GM12878 (cell line): ENCODE data around the gene IER5. TPM values are rescaled to one million over a fixed set of nuclear protein-coding genes. Genes with fewer than 3 reads are reported as not detected.

Source experiments
- BCL11A ChIP-seq: IDR thresholded peaks from 2 replicates; pipeline ENCODE4 v1.6.1; 2011; ENCODE audit warnings: low read depth, low read length
- BHLHE40 ChIP-seq, 2 experiments: fragments of 450-650 bp in 1 of 2; IDR thresholded peaks; 2 replicates each; pipeline ENCODE4 v1.6.1; 2011 to 2017; ENCODE audit warnings: low read depth in 2 of 2, borderline replicate concordance in 1 of 2, improper control_type of control experiment in 1 of 2, low read length in 1 of 2, mild to moderate bottlenecking in 1 of 2
- BMI1 ChIP-seq: fragments of 450-650 bp; IDR thresholded peaks from 2 replicates; pipeline ENCODE4 v1.6.1; 2016; ENCODE audit warnings: mild to moderate bottlenecking, moderate library complexity, borderline replicate concordance
- CHD1 ChIP-seq: IDR thresholded peaks from 2 replicates; pipeline ENCODE4 v1.6.1; 2012; ENCODE audit warnings: low read depth, low read length, improper control_type of control experiment
- CHD4 ChIP-seq: fragments of 200-600 bp; sonication (generic); IDR thresholded peaks from 2 replicates; pipeline ENCODE4 v1.6.1; 2016; ENCODE audit warnings: mild to moderate bottlenecking
- CREB1 ChIP-seq: IDR thresholded peaks from 2 replicates; pipeline ENCODE4 v1.6.1; 2012; ENCODE audit warnings: low read depth, mild to moderate bottlenecking, inconsistent platforms
- HCFC1 ChIP-seq: fragments of 150-350 bp; IDR thresholded peaks from 2 replicates; pipeline ENCODE4 v1.6.1; 2014; ENCODE audit warnings: low read length
- JUNB ChIP-seq: IDR thresholded peaks from 2 replicates; pipeline ENCODE4 v1.6.1; 2016; ENCODE audit warnings: antibody characterized with exemption, mild to moderate bottlenecking
- KDM1A ChIP-seq: fragments of 200-600 bp; sonication (generic); IDR thresholded peaks from 2 replicates; pipeline ENCODE4 v1.6.1; 2016; ENCODE audit warnings: borderline replicate concordance
- NR2F1 ChIP-seq: fragments of 450-650 bp; conservative IDR thresholded peaks from 2 replicates; pipeline ENCODE4 v1.6.1; 2017; ENCODE audit warnings: mild to moderate bottlenecking
- RAD21 ChIP-seq: IDR thresholded peaks from 2 replicates; pipeline ENCODE4 v1.6.1; 2011; ENCODE audit warnings: mild to moderate bottlenecking, low read depth, low read length, moderate library complexity; ENCODE audit not compliant: insufficient read depth
- RAD51 ChIP-seq: fragments of 450-650 bp; IDR thresholded peaks from 2 replicates; pipeline ENCODE4 v1.6.1; 2016; ENCODE audit warnings: moderate library complexity, mild to moderate bottlenecking, inconsistent platforms
- SMAD5 ChIP-seq: IDR thresholded peaks from 2 replicates; pipeline ENCODE4 v1.6.1; 2016; ENCODE audit warnings: antibody characterized with exemption, low read depth
- SREBF1 ChIP-seq: IDR thresholded peaks from 2 replicates; pipeline ENCODE4 v1.6.1; 2012; ENCODE audit warnings: mild to moderate bottlenecking, low read length
- TAF1 ChIP-seq: IDR thresholded peaks from 2 replicates; pipeline ENCODE4 v1.6.1; 2011; ENCODE audit warnings: mild to moderate bottlenecking, low read depth, low read length, borderline replicate concordance
- TARDBP ChIP-seq: IDR thresholded peaks from 2 replicates; pipeline ENCODE4 v1.6.1; 2016; ENCODE audit warnings: borderline replicate concordance
- YBX1 ChIP-seq: fragments of 450-650 bp; IDR thresholded peaks from 2 replicates; pipeline ENCODE4 v1.6.1; 2016; ENCODE audit warnings: antibody characterized with exemption
- ZNF207 ChIP-seq: fragments of 450-650 bp; IDR thresholded peaks from 2 replicates; pipeline ENCODE4 v1.6.1; 2014; ENCODE audit warnings: antibody characterized with exemption, mild to moderate bottlenecking, borderline replicate concordance
- ZNF24 ChIP-seq: fragments of 450-650 bp; IDR thresholded peaks from 2 replicates; pipeline ENCODE4 v1.6.1; 2017; ENCODE audit warnings: antibody characterized with exemption, mild to moderate bottlenecking
- ZNF274 ChIP-seq: IDR thresholded peaks from one replicate; pipeline ENCODE4 v1.8.0; 2011; ENCODE audit not compliant: insufficient read length, insufficient read depth
- ZSCAN29 ChIP-seq: fragments of 450-650 bp; IDR thresholded peaks from 2 replicates; pipeline ENCODE4 v1.6.1; 2017; ENCODE audit warnings: mild to moderate bottlenecking, moderate library complexity
- polyA plus RNA-seq, 11 experiments: library from polyadenylated mRNA; depleted of rRNA in 4 of 11; unstranded in 6 of 11; stranded (reverse) in 5 of 11; fragments of >200 nt; fragmentation: Nextera tagmentation in 4 of 11; fragmentation: Illumina TruSeq in 1 of 11; extraction: Ambion mirVana in 4 of 11; extraction: Trizol in 1 of 11; gene quantifications; 1 replicate in 1 of 11; 2 replicates in 10 of 11; pipeline versions ENCODE4 v1.2.1 to v1.2.3, GENCODE V29; 2011 to 2016; ENCODE audit warnings: inconsistent platforms in 2 of 11, missing spikeins in 2 of 11, low read depth in 1 of 11
- total RNA-seq, 4 experiments: library from RNA; depleted of rRNA in 3 of 4; stranded (reverse); fragments of >200 nt in 3 of 4; fragmentation: Illumina TruSeq in 1 of 4; extraction: Trizol in 1 of 4; gene quantifications; 2 replicates each; pipeline versions ENCODE4 v1.2.1 to v1.2.3, GENCODE V29; 2013 to 2021
- TF ChIP-seq, protein P1 (sequence below): IDR thresholded peaks from 2 replicates; pipeline ENCODE4 v1.6.1; 2011; ENCODE audit warnings: borderline replicate concordance, low read depth, mild to moderate bottlenecking, moderate library complexity, low read length; ENCODE audit not compliant: insufficient read depth, poor library complexity, severe bottlenecking
- TF ChIP-seq, protein P2 (sequence below): fragments of 450-650 bp; conservative IDR thresholded peaks from 2 replicates; pipeline ENCODE4 v1.6.1; 2017; ENCODE audit warnings: mild to moderate bottlenecking, moderate library complexity
- TF ChIP-seq, protein P3 (sequence below): IDR thresholded peaks from 2 replicates; pipeline ENCODE4 v1.6.1; 2011; ENCODE audit warnings: low read depth, mild to moderate bottlenecking, low read length, moderate library complexity, borderline replicate concordance; ENCODE audit errors: extremely low read depth

The IER5 gene
- total and polyA plus RNA-seq, 10 of the 15 experiments (the other 5 are each of a cell fraction or from before 2014, with no cell fraction given): 4.3 to 75.2 (median 30.5) TPM

DNA sequence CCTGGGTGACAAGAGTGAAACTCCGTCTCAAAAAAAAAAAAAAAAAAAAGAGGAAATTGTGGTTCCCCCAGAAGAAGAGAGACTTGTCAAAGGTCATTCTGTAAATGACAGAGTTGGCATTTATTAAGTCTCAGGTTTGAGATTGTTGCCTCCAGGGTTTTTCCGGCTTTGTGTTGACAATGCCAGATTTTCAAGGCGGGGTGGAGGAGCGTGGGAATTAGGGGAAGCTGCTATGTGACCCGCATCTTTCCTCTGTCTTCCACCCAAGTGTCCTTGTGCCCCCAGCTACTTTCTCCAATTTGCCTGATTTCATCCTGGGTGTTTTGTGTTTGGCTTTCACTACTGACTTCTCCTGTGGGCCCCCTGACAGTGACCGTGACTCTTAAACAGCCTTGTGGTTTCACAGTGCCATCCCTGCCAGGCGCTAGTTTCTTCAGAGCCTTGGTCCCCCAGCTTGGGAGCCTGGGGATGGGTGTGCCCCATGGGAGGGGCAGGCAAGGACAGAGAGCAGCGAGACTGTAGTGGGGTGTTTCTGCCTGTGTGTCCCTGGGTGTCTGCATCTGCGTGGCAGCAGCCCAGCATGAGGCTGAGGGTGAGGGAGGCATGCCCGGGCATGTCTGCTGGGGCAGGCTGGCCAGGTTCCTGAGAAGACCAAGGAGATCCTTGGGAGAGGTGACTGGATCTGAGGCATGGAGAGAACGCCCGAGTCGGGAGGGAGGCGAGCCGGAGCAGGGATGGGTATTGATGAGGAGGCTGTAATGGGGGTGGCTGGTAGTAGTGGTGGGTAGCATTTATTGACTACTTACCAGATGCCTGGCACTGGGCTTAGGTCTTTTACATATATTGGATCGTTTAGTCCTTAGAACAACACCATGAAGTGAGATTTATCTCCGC is 46.3 kb downstream of the IER5 start (continued):
- peak; percentile 75 for TF ChIP-seq BCL11A
- TF ChIP-seq ZNF274: no peak
- TF ChIP-seq SREBF1: no peak
- no peak for TF ChIP-seq KDM1A
- 0 out of 2 replicates have a peak, but pooled peaks have one; percentile 6 for TF ChIP-seq ZNF24
- peak; percentile 58; the same call in 1 of the 2 replicates for TF ChIP-seq BMI1
- TF ChIP-seq RAD51: no peak
- peak; percentile 5; the same call in 1 of the 2 replicates for TF ChIP-seq ZNF207
- TF ChIP-seq JUNB: peak; percentile 71; the same call in 1 of the 2 replicates
- TF ChIP-seq, protein P1, sequence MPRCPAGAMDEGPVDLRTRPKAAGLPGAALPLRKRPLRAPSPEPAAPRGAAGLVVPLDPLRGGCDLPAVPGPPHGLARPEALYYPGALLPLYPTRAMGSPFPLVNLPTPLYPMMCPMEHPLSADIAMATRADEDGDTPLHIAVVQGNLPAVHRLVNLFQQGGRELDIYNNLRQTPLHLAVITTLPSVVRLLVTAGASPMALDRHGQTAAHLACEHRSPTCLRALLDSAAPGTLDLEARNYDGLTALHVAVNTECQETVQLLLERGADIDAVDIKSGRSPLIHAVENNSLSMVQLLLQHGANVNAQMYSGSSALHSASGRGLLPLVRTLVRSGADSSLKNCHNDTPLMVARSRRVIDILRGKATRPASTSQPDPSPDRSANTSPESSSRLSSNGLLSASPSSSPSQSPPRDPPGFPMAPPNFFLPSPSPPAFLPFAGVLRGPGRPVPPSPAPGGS: no peak
- no peak for TF ChIP-seq SMAD5
- TF ChIP-seq CHD1: peak; percentile 79; the same call in 1 of the 2 replicates
- TF ChIP-seq NR2F1: peak; percentile 100
- no peak for TF ChIP-seq CHD4
- no peak for TF ChIP-seq TARDBP
- no peak for TF ChIP-seq YBX1
- no peak for TF ChIP-seq RAD21
- TF ChIP-seq ZSCAN29: 0 out of 2 replicates have a peak, but pooled peaks have one; percentile 61
- peak in 1 of 2 experiments; percentile 77; a peak in 3 of 4 replicates for TF ChIP-seq BHLHE40 (IDR thresholded peaks at IDR 0.05; ENCODE audit: borderline replicate concordance in 1 of 2, low read depth in 2 of 2, low read length in 1 of 2)
- TF ChIP-seq, protein P2, sequence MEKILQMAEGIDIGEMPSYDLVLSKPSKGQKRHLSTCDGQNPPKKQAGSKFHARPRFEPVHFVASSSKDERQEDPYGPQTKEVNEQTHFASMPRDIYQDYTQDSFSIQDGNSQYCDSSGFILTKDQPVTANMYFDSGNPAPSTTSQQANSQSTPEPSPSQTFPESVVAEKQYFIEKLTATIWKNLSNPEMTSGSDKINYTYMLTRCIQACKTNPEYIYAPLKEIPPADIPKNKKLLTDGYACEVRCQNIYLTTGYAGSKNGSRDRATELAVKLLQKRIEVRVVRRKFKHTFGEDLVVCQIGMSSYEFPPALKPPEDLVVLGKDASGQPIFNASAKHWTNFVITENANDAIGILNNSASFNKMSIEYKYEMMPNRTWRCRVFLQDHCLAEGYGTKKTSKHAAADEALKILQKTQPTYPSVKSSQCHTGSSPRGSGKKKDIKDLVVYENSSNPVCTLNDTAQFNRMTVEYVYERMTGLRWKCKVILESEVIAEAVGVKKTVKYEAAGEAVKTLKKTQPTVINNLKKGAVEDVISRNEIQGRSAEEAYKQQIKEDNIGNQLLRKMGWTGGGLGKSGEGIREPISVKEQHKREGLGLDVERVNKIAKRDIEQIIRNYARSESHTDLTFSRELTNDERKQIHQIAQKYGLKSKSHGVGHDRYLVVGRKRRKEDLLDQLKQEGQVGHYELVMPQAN: peak; percentile 38; the same call in 1 of the 2 replicates
- TF ChIP-seq TAF1: no peak
- TF ChIP-seq CREB1: no peak
- TF ChIP-seq, protein P3, sequence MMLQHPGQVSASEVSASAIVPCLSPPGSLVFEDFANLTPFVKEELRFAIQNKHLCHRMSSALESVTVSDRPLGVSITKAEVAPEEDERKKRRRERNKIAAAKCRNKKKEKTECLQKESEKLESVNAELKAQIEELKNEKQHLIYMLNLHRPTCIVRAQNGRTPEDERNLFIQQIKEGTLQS: no peak
- no peak for TF ChIP-seq HCFC1
